HUES6 (cell line): ENCODE data around the gene CMIP.

Experiments
- H3K27ac ChIP-seq: 2 replicates; pipeline ENCODE4 v1.7.0; 2013; ENCODE audit warnings: low read depth, mild to moderate bottlenecking, low read length, inconsistent platforms
- H3K27me3 ChIP-seq: 2 replicates; pipeline ENCODE4 v1.6.1; 2013; ENCODE audit warnings: low read length; ENCODE audit not compliant: control insufficient read depth, insufficient read depth
- H3K36me3 ChIP-seq: 2 replicates; pipeline ENCODE4 v1.6.1; 2013; ENCODE audit warnings: low read length; ENCODE audit not compliant: control insufficient read depth, insufficient read depth
- H3K4me1 ChIP-seq: 2 replicates; pipeline ENCODE4 v1.6.1; 2013; ENCODE audit warnings: low read length; ENCODE audit not compliant: control insufficient read depth, insufficient read depth
- H3K4me3 ChIP-seq: 2 replicates; pipeline ENCODE4 v1.5.1; 2013; ENCODE audit warnings: low read depth, low read length
- H3K9ac ChIP-seq: one replicate; pipeline ENCODE4 v1.6.1; 2013; ENCODE audit warnings: mild to moderate bottlenecking, low read length
- H3K9me3 ChIP-seq: 2 replicates; pipeline ENCODE4 v1.6.1; 2013; ENCODE audit warnings: low read depth, low read length; ENCODE audit not compliant: control insufficient read depth, insufficient read depth

Gene CMIP

DNA sequence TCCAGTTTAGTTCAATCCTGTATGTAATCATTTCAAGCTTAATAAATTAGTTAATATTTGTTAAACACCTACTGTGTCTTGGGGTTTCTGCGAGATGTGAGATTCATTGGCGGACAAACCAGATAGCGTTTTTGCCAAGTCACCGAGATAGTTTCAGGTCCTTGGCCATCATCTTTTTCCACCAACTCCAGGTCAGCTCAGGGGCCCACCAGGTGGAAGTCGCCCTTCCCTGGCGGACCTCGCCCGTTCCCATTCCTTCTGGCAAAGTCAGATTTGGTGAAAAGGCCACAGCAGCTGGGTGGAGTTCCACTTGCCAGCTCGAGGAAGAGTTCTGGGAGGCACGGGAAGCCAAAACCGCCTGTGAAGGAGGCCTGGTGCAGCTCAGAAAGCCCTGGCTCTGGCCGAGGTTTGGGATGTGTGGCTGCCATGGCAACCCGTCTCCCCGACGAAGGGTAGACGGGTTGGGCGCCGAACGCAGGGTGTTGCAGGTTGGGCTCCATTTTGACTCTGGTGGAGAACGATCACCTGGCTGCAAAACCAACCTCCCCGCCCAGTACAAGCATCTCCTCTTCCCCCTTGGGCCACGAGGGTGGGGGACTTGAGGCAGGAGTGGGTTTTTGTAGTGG, 39.5 kb downstream of the CMIP start:
- Histone ChIP-seq H3K27ac (no peak overlapping the region), H3K4me3 (no peak overlapping the region), H3K9ac (no peak overlapping the region), H3K4me1 (peaks cover 16% of the 10 kb centered on the region), H3K27me3 (no peaks in the 10 kb centered on the region), H3K36me3 (no peaks in the 10 kb centered on the region), H3K9me3 (no peaks in the 10 kb centered on the region)

DNA sequence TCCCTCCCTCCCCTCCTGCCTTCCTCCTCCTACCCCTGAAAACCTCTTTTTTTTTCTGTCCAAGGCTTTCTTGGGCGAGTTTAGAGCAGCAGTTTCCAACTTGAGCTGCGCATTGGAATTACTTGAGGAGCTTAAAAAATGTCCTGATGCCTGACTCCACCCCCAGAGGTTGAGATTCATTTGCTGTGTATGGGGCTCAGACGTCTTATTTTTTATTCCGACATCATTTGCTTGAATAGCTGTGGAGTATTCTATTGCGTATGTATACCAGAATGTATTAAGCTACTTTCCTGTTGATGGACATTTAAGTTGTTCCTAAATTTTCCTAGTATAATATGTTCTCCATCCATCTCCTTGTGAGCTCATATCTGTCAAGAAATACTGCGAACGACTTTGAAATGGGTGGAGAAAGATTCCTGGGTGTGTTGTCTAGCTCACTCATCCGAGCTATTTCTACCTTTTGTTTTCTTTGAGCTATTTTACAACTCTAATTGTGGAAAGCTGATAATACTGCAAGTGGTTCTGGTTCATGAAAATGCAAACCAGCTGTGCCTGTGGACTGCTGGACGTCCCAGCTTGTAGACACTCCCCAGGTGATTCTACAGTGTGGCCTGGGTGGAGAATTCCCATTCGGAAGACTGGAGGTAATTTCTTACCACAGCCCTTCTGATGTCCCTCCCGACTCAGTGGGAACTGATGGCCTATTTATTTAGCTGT, 40.5 kb downstream of the CMIP start:
- Histone ChIP-seq H3K9me3 (no peaks in the 10 kb centered on the region), H3K27me3 (no peaks in the 10 kb centered on the region), H3K4me3 (no peak overlapping the region), H3K4me1 (peaks cover 17% of the 10 kb centered on the region), H3K27ac (no peak overlapping the region), H3K36me3 (no peaks in the 10 kb centered on the region), H3K9ac (no peak overlapping the region)

GRCh38 chr16:81485824-81486539, 41.4 kb downstream of the CMIP start:
- no peaks in the 10 kb centered on the region for H3K9me3 ChIP-seq
- H3K4me3 ChIP-seq, result no peak overlapping the region
- peaks cover 17% of the 10 kb centered on the region for H3K4me1 ChIP-seq
- H3K9ac ChIP-seq, result no peak overlapping the region
- H3K36me3 ChIP-seq, result no peaks in the 10 kb centered on the region
- H3K27me3 ChIP-seq, result no peaks in the 10 kb centered on the region
- H3K27ac ChIP-seq, result no peak overlapping the region

DNA sequence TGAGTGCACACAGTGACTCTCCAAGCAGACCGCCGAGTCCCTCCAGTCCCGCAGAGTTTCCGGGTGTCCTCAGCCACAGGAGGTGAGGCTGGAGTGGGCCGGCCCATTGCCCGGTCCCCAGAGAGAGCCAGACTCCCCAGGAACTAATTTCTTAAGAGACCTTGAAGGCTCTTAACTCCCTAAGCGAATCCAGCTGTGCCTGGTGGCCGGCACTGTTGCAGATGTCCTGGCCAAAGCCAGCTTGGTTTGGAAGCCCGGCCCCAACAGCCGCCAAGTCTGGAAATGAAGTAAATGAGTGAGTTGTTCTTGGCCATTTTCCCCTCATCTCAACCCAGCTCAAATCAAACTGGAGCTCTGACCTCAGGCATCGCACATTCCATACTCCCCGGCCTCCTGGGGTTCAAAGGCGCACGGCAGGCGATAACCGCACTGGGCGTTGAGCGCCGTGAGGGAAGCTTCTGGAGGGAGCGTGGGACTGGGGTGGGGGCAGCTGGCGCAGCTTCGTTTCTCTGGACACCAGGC, 42.0 kb downstream of the CMIP start:
- H3K9me3 ChIP-seq, result no peaks in the 10 kb centered on the region
- peaks cover 17% of the 10 kb centered on the region for H3K4me1 ChIP-seq
- H3K27me3 ChIP-seq, result no peaks in the 10 kb centered on the region
- H3K9ac ChIP-seq, result no peak overlapping the region
- no peak overlapping the region for H3K27ac ChIP-seq
- no peaks in the 10 kb centered on the region for H3K36me3 ChIP-seq
- H3K4me3 ChIP-seq, result no peak overlapping the region

DNA sequence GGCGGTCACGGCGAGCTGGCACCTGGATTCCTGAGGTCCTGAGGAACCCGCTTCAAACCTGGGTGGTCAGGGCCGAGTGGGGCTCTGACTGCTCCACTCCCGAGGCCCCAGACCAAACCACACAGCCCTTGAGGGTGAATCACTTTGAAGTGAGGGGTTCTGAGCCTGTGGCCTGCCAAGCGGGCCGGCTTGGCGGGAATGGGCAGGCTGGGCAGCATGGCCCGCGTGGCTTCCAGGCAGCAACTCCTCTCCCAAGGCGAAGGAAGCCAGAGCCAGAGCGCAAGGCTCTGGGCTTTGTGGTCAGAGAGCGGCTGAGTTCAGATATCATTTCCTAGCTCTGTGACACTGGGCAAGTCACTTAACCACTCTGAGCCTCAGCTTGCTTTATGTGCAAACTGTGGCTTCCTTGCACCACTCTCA, 42.7 kb downstream of the CMIP start:
- peaks cover 17% of the 10 kb centered on the region for H3K4me1 ChIP-seq
- no peaks in the 10 kb centered on the region for H3K27me3 ChIP-seq
- no peak overlapping the region for H3K9ac ChIP-seq
- H3K27ac ChIP-seq, result no peak overlapping the region
- no peaks in the 10 kb centered on the region for H3K9me3 ChIP-seq
- no peaks in the 10 kb centered on the region for H3K36me3 ChIP-seq
- H3K4me3 ChIP-seq, result no peak overlapping the region

DNA sequence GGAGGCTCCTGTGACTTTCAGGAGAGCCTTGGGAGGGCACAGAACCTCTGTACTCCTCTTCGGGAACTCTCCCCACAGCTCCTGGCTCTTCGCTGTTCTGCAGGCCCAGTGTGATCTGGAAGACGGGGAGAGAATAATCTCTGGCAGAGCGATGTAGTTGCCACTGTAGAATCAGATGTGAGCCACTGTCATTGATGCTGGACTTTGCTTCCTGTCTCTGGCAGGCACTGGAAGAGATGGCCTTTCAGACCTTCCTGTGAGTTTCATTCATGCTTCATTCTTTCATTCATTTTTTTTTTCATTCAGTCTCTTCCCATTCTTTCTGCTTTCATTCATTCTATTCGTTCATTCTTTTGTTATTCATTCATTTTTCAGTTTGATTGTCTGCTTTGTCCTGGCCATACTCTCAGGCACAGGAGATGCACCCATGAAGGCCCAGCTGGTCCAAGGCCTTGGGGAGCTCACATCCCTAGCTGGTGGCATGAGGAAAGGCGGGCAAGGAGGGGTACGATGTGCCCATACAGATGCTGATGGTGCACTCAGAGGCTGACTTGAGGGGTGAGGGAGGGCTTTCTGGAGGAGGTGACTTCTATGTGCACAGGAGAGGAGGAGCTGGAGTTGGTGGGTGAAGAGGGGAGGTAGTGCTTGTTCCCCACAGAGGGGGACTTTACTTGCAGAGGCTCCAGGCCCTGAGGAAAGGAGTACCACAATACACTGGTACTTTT, 44.2 kb downstream of the CMIP start:
- no peak overlapping the region for H3K4me3 ChIP-seq
- no peak overlapping the region for H3K27ac ChIP-seq
- H3K9me3 ChIP-seq, result no peaks in the 10 kb centered on the region
- H3K27me3 ChIP-seq, result no peaks in the 10 kb centered on the region
- H3K36me3 ChIP-seq, result no peaks in the 10 kb centered on the region
- peaks cover 27% of the 10 kb centered on the region for H3K4me1 ChIP-seq
- H3K9ac ChIP-seq, result no peak overlapping the region

DNA sequence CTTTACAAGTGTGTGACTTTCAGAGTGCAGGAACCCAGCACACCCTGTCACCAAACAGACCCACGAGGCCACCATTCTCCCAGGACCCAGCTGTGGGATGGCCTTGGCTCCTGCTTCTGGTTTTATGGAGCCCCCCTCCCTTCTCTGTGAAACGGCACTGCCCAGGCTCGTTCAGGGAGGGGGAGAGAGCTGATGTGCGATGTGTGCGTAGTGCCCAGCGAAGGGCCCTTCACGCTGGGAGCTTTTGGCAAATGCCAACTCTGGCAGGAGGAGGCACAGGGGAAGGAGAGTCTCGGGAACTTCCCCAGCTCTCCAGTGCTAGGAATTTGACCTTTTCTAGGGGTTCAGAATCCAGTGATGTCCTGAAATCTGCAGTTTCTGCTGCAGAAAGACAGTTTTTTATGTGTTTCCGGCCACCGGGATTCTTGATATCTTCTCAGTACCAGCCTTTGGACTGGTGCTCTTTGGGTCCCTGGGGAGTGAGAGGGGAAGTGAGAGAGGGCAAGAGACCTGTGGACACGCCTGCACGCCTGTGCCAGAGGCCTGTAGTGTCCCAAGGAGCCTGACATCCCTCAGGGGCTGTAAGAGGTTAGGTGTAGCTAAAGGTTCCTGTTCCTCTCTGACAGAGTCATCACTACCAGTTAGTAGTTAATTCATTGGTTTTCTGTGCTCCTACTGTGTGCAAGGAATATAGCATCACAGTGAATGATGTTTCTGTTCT, 45.1 kb downstream of the CMIP start:
- Histone ChIP-seq H3K4me3 (no peak overlapping the region), H3K4me1 (peaks cover 25% of the 10 kb centered on the region), H3K36me3 (no peaks in the 10 kb centered on the region), H3K27ac (no peak overlapping the region), H3K9ac (no peak overlapping the region), H3K27me3 (no peaks in the 10 kb centered on the region), H3K9me3 (no peaks in the 10 kb centered on the region)

GRCh38 chr16:81491541-81492188, 47.1 kb downstream of the CMIP start:
- Histone ChIP-seq H3K9me3 (no peaks in the 10 kb centered on the region), H3K36me3 (no peaks in the 10 kb centered on the region), H3K27ac (no peak overlapping the region), H3K4me3 (no peak overlapping the region), H3K9ac (no peak overlapping the region), H3K27me3 (no peaks in the 10 kb centered on the region), H3K4me1 (peaks cover 25% of the 10 kb centered on the region)

DNA sequence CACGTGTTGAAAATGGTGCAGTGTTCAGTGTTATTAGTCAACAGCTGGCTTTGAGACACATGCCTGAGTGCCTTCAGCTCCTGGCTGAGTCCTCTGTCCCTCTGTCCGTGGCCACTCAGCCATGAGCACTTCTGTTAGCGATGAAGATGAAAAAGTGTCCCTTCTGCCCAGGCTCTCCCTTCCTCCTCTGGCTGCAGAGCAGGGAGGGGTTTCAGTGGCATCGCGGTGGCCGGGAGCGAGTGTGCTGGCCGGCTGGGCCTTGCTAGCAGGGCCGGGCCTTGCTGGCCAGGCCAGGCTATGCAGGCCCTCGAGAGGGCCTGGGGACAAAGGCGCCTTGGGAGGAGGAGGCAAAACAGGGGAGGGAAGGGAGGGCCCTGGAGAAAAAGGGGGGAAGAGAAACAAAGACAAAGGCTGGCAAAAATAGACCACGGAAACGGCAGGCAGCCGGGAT, 47.7 kb downstream of the CMIP start:
- no peaks in the 10 kb centered on the region for H3K9me3 ChIP-seq
- H3K4me1 ChIP-seq, result peaks cover 25% of the 10 kb centered on the region
- H3K4me3 ChIP-seq, result no peak overlapping the region
- H3K27me3 ChIP-seq, result no peaks in the 10 kb centered on the region
- H3K36me3 ChIP-seq, result no peaks in the 10 kb centered on the region
- no peak overlapping the region for H3K9ac ChIP-seq
- no peak overlapping the region for H3K27ac ChIP-seq
